Stomach smooth muscle (tissue), 2 donors: Measurements from ENCODE around the gene SLC29A2.
"Not testable (repeated sequence)": the region's sequence is repeated elsewhere in the genome, so short reads cannot be mapped to it uniquely, and the experiment has no call there.

Experiments used
- H3K27ac ChIP-seq: one replicate; pipeline ENCODE4 v1.7.0; 2013; ENCODE audit warnings: mild to moderate bottlenecking, low read length, inconsistent platforms
- H3K27me3 ChIP-seq, 2 donors: one replicate each; pipeline ENCODE4 v1.7.0; 2013; ENCODE audit warnings: low read length in 2 of 2; ENCODE audit not compliant: insufficient read depth in 2 of 2, control insufficient read depth in 1 of 2
- H3K36me3 ChIP-seq, 2 donors: one replicate each; pipeline ENCODE4 v1.7.0; 2013; ENCODE audit warnings: low read length in 2 of 2; ENCODE audit not compliant: control insufficient read depth in 2 of 2, insufficient read depth in 2 of 2
- H3K4me1 ChIP-seq: one replicate; pipeline ENCODE4 v1.7.0; 2013; ENCODE audit warnings: low read length; ENCODE audit not compliant: control insufficient read depth, insufficient read depth
- H3K4me3 ChIP-seq, 2 donors: one replicate each; pipeline ENCODE4 v1.7.0; 2013; ENCODE audit warnings: low read length in 2 of 2
- H3K9ac ChIP-seq, 2 donors: one replicate each; pipeline ENCODE4 v1.7.0; 2013; ENCODE audit warnings: low read length in 2 of 2, mild to moderate bottlenecking in 1 of 2
- H3K9me3 ChIP-seq, 2 donors: one replicate each; pipeline ENCODE4 v1.7.0; 2013; ENCODE audit warnings: low read length in 2 of 2; ENCODE audit not compliant: control insufficient read depth in 2 of 2
- donor health status: healthy.
- donor health status: Pancreatic carcinoma.

SLC29A2 gene

DNA sequence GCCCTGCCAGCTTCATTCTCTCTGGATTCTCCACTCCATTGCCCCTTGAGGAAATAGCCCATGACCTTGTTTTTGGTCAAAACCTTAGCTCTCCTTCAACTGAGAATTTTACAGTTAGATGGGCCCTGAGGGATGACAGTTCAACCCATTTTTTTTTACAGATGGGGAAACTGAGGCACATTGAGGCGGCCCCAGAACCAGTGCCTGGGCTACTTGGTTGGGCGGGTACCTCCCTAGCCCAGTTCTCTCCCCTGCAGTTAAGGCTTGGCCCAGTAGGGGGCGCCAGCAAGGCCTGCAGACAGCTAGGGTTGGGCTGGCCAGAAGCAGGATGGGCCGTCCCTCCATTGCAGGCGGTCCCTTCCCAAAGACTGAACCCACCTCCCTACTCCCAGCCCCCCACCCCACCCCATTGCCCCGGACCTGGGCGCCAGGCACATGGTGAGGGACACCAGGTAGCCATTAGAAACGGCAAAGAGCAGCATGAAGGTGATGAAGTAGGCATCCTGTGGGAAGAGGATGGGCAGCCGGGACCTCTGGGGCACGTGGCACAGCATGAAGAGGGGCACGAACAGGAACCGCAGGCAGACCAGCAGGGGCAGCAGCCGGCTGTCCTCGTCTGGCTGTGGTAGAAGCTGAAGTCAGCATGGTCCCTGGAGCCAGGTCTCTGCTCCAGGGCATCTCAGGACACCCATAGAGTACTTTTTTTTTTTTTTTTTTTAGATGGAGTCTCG, 7.6 kb downstream of the SLC29A2 start:
- Histone ChIP-seq H3K27me3 (no peaks in the 10 kb centered on the region), H3K4me3 (no peak overlapping the region), H3K27ac (no peak overlapping the region), H3K9ac (no peak overlapping the region), H3K4me1 (peaks cover 2% of the 10 kb centered on the region), H3K9me3 (no peaks in the 10 kb centered on the region), H3K36me3 (no peaks in the 10 kb centered on the region)

DNA sequence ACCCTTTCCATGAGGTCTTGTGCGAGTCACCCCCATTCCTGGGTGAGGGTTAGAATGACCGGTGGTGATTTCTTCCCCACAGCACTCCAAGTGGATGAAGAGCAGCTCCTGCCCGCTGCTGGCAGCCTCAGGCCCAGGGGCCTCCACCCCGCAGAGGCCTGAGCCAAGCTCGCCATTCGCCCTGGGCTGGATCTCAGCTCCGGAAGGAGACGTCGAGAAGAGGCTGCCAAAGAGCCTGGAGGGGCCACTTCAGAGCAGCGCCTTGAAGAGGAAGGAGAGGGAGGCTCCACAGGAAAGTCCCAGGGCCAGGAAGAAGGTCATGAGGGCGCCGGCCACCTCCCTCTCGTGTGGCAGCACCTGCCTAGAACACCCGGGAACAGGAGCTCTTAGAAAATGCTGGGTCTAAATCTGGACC, 8.4 kb downstream of the SLC29A2 start:
- no peak overlapping the region for H3K27ac ChIP-seq
- no peak overlapping the region for H3K9ac ChIP-seq
- peaks cover 2% of the 10 kb centered on the region for H3K4me1 ChIP-seq

DNA sequence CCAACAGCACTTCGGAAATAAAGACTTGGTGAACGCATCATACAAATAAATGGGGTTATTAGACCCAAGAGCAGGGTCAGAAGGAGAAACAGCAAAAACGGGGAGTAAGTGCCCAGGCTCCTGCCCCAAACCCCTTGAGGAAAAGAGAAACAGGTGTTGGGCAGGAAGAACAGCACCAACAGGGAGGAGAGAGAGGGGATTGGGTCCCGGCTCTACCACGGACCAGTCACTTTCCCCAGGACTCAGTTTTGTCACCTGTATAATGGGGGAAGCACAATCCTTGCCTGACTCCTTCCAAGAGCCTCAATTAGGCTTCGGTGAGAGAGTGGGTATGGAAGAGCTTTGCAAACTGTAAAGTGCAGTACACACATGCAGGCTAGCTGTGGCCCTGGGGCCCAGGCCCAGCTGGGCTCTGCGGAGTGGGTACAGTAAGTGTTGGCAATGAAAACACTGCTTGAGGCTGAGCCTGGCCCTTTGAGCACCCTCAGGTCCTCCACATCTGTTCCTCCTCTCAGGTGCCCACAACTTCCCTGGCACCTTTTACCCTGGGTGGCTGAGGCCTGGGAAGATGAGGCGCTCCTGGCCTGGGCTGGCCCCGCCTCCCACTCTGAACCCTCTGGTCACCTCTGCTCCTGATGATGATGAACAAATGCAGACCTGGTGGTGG, 8.9 kb downstream of the SLC29A2 start:
- Histone ChIP-seq H3K27ac (no peak overlapping the region), H3K9me3 (no peaks in the 10 kb centered on the region), H3K9ac (no peak overlapping the region), H3K4me3 (no peak overlapping the region), H3K36me3 (no peaks in the 10 kb centered on the region), H3K4me1 (peaks cover 2% of the 10 kb centered on the region), H3K27me3 (no peaks in the 10 kb centered on the region)

More for the DNA sequence above, 8.4 kb downstream of the SLC29A2 start:
- H3K27me3 ChIP-seq, result no peaks in the 10 kb centered on the region
- H3K9me3 ChIP-seq, result no peaks in the 10 kb centered on the region
- no peaks in the 10 kb centered on the region for H3K36me3 ChIP-seq
- no peak overlapping the region for H3K4me3 ChIP-seq

DNA sequence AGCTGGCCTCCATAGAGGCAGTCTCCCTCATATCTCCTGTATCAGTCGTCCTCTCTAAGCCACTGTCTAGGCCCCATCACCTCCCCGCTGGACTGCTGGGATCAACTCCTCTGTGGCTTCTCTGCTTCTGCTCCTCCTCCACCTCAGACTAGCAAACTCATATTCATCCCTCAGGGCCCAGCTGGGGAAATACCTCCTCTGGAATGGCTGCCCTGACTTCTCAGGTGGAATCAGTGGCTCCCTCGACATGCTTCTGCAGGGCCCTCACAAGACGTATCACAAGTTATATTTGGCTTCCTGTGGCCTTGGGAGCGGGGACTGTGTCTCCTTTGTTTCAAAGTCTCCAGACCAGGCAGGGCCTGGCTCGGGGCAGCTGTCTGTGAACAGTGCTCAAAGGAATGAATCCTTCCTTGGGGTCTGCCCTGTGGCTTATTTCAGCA, 10.0 kb downstream of the SLC29A2 start:
- no peak overlapping the region for H3K4me3 ChIP-seq
- H3K9me3 ChIP-seq, result no peaks in the 10 kb centered on the region
- no peak overlapping the region for H3K27ac ChIP-seq
- H3K9ac ChIP-seq, result no peak overlapping the region
- H3K27me3 ChIP-seq, result no peaks in the 10 kb centered on the region
- H3K36me3 ChIP-seq, result no peaks in the 10 kb centered on the region
- H3K4me1 ChIP-seq, result peaks cover 2% of the 10 kb centered on the region

DNA sequence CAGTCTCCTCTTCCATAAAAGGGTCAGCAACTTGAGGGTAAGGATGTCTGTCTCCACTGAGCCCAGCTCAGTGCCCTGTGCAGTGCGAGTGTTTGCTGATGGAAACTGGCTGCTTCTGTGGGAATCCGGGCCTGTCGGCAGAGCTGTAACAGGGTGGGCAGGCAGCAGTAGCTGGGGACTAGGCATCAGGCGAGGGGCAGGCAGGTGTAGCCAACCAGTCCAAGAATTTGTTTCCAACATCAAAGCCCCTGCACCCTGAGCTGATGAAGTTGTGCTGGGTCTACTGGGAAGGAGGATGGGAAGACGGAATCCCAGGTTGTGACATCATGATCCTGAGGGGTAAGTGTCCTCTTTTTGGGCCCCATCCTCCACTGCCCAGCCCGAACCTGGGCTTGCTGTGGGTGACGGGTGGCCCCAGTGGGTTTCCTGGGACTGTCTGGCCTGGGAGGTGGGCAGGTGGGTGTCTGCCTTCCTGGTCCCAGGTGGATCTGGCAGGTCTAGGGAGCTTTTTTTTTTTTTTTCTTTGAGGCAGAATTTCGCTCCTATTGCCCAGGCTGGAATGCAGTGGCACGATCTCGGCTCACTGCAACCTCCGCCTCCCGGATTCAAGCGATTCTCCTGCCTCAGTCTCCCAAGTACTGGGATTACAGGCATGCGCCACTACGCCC, 11.0 kb downstream of the SLC29A2 start:
- no peaks in the 10 kb centered on the region for H3K9me3 ChIP-seq
- peaks cover 2% of the 10 kb centered on the region for H3K4me1 ChIP-seq
- no peak overlapping the region for H3K9ac ChIP-seq
- no peaks in the 10 kb centered on the region for H3K36me3 ChIP-seq
- H3K27me3 ChIP-seq, result no peaks in the 10 kb centered on the region
- no peak overlapping the region for H3K4me3 ChIP-seq
- no peak overlapping the region for H3K27ac ChIP-seq

DNA sequence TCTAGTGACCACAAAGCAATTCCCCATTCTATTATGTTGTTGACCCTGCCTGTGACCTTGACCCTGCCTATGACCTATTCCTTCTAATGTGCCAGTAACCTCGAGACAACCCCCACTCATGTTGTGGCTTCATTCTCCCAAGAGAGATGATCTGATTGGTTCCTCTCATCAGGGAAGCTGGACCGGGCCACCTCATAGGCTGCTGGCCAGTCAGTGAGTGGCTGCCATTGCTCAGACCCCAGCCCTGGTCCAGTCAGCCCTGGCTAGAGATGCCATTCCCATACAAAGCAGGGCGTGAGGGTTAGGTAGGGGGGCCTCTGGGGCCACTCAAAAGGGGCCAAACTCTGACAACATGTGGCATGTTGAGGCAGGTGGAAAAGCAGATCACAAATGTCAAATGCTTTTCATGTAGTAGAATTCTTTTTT, 11.9 kb downstream of the SLC29A2 start:
- Histone ChIP-seq H3K36me3 (no peaks in the 10 kb centered on the region), H3K27me3 (no peaks in the 10 kb centered on the region), H3K4me1 (peaks cover 2% of the 10 kb centered on the region), H3K9ac (no peak overlapping the region), H3K4me3 (no peak overlapping the region), H3K9me3 (no peaks in the 10 kb centered on the region), H3K27ac (no peak overlapping the region)

DNA sequence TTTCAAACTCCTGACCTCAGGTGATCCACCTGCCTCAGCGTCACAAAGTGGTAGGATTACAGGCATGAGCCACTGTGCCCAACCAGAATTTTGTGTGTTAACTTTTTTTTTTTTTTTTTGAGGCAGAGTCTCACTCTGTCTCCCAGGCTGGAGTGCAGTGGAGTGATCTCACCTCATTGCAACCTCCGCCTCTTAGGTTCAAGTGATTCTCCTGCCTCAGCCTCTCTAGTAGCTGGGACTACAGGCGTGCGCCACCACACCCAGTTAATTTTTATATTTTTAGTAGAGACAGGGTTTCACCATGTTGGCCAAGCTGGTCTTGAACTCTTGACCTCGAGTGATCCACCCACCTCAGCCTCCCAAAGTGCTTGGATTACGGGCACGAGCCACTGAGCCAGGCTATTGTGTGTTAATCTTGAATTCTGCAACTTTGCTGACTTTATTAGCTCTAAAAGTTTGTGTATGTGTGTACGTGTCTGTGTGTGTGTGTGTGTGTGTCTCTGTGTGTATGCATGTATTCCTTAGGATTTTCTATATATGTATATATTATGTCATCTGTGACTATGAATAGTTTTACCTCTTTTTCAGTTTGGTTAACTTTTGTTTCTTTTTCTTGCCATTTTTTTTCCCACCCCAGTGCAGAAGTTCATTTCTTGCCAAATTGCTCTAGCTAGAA, 20.9 kb downstream of the SLC29A2 start:
- H3K27me3 ChIP-seq, H3K27ac ChIP-seq, H3K9me3 ChIP-seq, H3K36me3 ChIP-seq, H3K9ac ChIP-seq, H3K4me3 ChIP-seq: not testable (repeated sequence)
- H3K4me1 ChIP-seq, result peaks cover 22% of the 10 kb centered on the region

DNA sequence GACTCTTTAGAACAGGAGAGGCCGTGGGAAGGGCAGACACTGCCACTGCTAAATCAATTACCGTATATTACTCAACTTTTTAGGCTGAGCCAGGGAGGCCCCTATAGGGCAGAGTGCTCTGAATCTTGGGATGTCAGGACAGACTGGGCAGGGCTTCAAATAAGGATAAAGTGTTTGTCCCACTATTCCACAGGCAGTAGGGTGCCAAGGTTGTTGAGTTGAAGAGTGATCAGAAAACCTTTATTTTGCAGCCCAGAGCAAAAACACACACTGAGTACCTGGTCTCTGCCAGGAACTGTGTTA, 22.5 kb downstream of the SLC29A2 start:
- H3K4me1 ChIP-seq, result peaks cover 36% of the 10 kb centered on the region
- no peaks in the 10 kb centered on the region for H3K9me3 ChIP-seq
- no peaks in the 10 kb centered on the region for H3K36me3 ChIP-seq
- H3K4me3 ChIP-seq, result no peak overlapping the region
- no peaks in the 10 kb centered on the region for H3K27me3 ChIP-seq
- H3K27ac ChIP-seq, result no peak overlapping the region
- no peak overlapping the region for H3K9ac ChIP-seq

DNA sequence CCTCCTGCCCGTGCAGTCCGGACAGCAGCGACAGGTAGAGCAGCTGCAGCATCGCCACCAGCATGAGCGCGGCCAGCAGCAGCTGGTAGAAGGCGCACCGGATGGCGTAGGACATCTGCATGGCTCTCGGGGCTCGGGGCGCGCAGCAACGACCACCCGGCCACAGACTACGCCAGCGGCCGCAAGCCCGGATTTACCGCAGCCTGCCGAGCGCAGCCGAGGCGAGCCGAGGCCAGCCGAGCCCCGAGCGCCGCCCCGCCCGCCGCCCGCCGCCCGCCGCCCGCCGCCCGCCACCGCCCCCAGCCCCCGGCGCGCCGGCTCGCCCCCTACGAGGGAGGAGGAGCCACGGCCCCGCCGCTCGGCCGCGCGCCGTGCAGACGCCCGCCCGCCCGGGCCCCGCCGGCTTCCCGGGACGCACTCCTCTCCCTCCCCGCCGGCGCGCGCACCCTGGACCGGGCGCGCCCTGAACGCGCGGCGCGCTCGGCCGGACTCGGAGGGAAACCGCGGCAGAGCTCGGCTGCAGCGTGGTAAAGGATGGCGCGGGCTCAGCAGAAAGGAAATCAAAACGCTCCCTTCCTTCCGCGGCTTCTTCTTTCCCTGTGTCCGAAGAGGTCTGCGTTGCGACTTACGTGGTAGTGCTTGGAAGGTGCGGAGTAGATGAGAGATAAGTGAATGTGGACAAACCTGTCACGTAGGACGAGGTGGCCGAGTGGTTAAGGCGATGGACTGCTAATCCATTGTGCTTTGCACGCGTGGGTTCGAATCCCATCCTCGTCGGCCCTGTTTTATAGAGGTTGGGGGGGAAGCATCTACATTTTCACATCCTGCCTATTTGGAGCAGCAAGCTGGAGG, 23.9 kb downstream of the SLC29A2 start, which contains the start of gene B4GAT1:
TSS of gene B4GAT1 (minus strand) at position 205 of the 852 bp plus-strand sequence. CDS start at position 121, 84 bp downstream.
- H3K36me3 ChIP-seq, result peaks cover 3 to 7% of the 10 kb centered on the region in 2 donors
- H3K27me3 ChIP-seq, result no peaks in the 10 kb centered on the region
- H3K4me1 ChIP-seq, result peaks cover 46% of the 10 kb centered on the region
- peak within 1 kb of the TSS; percentile 78 to 98 for H3K4me3 ChIP-seq
- H3K9me3 ChIP-seq, result no peaks in the 10 kb centered on the region
- H3K27ac ChIP-seq, result peak within 1 kb of the TSS; percentile 82
- peak within 1 kb of the TSS; percentile 86 to 97 for H3K9ac ChIP-seq
